IPS DF 19.7 (cell line): Measurements from ENCODE around the gene DNTT.
A peak's percentile ranks its signal among the peaks of the same experiment; 100 is the strongest.

ENCODE experiments used
- DNase-seq: peaks from one replicate; pipeline ENCODE4 v3.0.0-alpha.2; 2013; ENCODE audit warnings: low read depth, low spot score

DNTT gene

GRCh38 chr10:96342402-96342801 lies 38.2 kb downstream of the DNTT start:
- DNase-seq, result no peak

- DNase-seq, result no peak
Observed at GRCh38 chr10:96344178-96344577, 39.9 kb downstream of the DNTT start.

DNA sequence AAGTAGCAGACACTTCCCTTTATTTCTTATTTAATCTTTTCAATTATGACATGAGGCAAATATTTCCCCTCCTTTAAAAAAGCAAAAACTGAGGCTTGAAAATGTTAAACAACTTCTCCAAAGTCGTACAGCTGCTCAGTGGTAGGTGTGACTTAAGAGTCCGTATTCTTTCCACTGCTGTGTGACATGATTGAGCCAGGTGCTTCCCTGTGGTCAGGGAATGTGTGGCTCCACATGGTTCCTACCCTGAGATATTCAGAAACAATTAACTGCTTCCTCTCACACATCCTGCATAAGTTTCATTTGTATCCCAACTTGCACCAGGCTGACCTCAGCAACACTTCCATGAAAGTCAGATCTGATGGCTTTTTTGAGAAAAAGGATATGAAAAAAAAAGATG lies 41.0 kb downstream of the DNTT start:
- peak; percentile 85 for DNase-seq

DNA sequence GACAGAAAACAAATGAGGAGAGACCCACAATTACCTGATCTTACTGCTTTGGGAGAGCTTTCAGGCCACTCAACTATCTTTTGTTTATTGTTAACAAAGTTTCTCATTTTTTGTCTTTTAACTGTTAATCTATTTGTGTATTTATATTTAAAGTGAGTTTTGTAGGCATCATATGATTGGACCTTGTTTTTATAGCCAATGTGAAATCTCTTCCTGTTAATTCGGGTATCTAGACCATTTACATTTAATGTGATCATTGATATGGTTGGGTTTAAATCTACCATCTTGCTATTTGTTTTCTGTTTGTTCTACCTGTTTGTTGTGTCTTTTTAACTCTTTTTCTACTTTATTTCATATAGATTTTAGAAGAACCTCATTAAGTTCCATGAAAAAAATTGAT lies 42.1 kb downstream of the DNTT start:
- no peak for DNase-seq

GRCh38 chr10:96352027-96352426 lies 47.8 kb downstream of the DNTT start:
- no peak for DNase-seq

GRCh38 chr10:96352582-96352981 lies 48.3 kb downstream of the DNTT start:
- no peak for DNase-seq

DNA sequence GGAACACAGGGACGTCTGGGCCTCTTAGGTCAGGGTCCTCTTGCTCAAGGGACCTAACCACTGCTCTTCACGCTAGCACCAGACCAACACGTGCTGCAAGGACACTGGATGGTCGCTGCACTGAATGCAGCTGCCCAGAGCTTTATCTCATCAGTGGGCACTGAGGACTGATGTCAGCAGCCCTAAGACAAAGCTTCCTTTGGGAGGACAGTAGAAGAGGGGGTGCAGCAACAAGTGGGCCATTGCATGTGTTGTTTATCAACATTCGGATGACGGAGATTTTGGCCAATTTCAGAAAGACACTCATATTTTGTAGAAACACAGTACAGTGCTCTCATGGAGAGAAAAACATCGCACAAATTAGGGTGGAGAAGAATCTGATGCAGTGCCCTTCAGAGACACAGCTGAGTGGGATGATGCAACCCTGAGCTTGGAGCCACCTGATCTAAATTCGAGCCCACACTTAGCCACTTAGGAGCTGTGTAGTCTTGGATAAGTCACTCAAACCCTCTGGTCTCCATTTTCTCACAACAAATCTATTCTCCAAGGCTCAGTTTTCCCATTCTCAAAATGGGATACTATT lies 52.9 kb downstream of the DNTT start:
- DNase-seq, result no peak

DNA sequence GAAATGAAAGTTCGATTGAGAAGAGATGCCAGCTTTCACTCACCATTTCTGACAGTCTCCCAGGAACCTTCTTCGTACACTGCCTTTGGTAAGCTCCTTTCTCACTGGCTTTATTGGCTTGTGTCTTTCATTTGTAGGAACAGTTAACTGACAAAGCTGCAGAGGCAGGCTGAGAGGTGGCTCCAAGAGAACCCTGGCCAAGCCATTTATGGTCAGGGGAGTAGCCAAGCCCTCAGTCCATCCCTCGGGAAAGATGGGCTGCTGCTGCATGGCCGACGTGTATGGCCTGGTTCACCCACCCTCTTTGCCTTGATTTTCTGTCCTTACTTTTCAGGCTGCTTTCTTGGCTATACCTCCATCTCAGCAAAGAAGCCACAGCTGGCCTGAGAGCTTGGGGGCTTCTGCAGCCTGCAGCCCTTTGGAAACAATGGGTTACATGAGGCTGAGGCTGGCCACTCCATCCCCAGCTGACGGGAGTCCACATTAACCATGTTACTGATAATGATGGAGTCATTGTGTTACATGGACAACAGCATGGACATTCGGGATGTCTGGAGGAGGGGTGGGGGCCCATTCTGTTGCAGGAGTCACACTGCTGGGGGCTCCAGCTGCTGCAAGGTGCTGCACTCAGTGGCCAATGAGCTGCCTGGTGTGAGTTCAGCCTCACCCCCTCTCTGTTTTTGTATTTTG lies 54.8 kb downstream of the DNTT start, which contains the start of gene OPALIN:
Gene OPALIN (minus strand): TSS at position 152 of the 690 bp plus-strand sequence. CDS start 106 bp downstream, at position 46.
- no peak for DNase-seq

GRCh38 chr10:96359616-96360015 lies 55.4 kb downstream of the DNTT start:
- DNase-seq, result no peak

DNA sequence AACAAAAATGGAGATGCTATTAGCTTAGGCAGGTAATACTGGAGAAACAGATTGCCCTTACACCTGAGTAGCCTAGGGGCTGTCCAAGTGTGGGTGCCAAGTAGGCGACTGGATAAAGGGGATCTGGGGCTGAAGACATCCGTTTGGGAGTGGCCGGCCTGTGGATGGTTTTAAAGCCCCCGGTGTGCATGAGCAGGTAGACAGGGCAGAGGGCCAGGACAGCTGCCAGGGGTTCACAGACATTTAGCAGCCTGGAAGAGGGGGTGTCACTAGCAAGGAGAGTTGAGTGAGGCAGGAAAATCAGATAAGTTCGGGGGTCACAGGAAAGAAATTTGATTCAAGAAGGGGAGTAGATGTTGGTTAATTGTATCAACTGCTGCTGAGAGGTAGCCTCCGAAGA lies 56.1 kb downstream of the DNTT start:
- no peak for DNase-seq

DNA sequence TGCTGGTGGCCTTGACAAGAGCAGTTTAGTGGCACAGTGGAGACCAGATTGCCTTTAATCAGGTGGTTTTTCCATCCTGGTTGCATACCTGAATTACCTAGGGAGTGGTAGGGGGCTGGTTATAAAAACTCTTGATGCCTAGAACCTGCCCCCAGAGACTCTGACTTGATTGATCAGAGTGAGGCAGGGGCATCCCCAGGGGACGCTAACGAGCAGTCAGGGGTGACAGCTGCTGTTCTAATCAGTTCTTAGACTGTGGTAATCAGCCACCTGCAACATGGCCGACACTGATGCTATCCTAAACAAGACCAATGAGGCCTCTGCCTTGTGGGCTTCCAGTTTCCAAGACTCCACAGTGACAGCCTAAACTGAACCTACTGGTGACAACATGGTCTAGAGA lies 56.5 kb downstream of the DNTT start:
- no peak for DNase-seq

DNA sequence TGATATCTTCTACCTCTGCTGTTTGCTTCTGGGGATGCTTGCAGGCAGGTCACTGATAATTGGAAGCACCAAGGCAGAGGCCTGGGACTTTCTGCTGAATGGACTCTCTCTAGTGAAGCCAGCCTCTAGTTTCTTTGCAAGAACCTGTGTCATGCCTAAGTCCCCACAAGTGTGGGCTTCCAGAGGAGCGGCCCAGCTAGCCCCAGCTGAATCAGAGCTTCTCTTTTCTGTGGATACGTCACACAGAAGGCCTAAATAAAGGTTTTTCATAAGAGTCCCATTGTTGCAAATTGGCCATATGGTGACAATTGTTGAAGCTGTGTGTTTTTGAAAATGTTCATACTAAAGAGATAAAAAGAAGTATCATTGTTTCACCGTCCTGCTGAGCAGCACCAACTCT lies 61.3 kb downstream of the DNTT start:
- no peak for DNase-seq

GRCh38 chr10:96366508-96366907 lies 62.3 kb downstream of the DNTT start:
- DNase-seq, result no peak

DNA sequence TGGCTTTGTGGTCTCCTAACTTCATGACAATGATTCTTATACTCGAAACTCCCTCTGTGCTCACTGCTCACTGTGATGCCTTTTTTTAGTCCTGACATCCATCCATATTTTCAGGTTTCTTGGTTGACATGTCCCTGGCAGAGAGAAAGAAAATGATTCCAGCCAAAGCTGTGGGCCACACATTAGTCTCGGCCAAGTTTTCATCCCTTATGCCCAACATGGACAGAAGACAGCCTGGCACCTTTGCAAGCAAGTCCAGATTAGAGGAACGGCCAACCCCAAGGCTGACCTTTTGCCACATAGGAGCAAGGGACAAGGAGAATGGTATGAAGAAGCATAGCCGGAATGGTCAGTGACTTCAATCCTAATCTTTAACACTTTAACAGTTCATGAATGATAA lies 63.2 kb downstream of the DNTT start:
- DNase-seq, result no peak

DNA sequence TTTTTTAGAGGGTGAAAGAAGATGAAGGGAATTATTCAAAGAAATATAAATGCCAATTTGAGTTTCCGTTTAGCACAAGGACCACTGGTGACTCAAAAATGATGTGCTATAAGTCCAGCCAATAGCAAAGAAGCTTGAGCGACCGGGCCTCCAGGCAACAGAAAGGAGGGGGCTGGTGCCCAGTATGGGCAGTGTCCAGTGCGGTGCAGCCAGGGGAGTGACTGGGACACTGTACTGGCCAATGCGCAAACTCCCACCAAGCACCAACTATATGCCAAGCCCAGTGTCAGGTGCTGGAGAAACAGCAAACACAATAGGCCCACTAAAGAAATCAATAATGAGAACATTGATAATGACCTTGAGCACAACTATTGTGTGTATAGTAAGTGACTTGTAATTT lies 64.7 kb downstream of the DNTT start:
- DNase-seq, result no peak

DNA sequence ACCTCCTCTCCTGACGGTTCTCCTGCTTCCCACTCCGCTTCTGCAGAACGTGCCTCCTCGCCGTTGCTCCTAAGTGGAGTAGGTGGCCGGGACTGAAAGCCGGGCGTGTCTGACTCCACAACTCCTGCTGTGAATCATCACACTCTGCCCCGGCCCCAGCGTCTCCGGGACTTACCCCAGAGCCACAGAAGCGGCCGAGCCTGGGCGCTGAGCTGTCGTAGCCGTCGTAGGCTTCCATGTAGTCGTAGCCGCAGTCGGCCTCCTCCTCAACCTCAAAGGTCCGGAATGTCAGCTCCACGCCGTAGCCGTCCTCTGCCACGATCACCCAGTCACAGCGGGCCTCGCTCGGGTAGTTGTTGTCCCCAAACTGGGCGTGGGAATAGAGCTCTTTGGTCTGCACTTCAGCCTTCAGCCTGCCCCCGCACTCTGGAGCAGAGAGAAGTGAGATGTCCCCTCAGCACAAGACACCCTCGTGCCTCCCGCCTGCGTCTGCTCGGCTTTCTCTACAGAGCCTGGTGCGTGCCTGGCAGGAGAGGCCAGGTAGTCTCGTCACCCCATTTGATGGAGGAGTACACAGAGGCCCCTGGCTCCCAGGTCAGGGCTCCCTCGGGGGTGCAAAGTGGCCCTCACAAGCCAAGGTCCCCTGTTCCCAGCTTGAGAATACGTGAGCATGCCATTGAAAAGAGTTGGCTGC lies 65.8 kb downstream of the DNTT start:
- no peak for DNase-seq

GRCh38 chr10:96370584-96371157 lies 66.4 kb downstream of the DNTT start:
- peak; percentile 50 for DNase-seq

GRCh38 chr10:96371356-96371755 lies 67.1 kb downstream of the DNTT start:
- DNase-seq, result no peak

GRCh38 chr10:96374004-96374403 lies 69.8 kb downstream of the DNTT start:
- DNase-seq, result no peak

DNA sequence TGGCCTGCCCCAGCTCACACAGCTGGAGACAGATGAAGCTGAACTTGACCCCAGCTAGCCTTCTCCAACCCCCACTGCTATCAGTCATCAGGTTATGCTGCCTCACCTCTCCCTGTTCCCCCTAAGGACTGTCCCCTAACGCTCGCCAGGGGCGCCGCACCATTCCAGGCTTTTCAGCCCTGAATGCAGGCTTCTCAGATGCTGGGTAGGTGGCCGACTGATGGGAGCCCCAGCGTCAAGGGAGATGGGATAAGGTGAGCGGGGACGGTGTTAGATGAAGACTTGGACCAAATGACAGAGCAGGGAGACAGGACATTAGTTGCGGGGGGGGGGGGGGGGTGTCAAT lies 70.4 kb downstream of the DNTT start:
- no peak for DNase-seq

DNA sequence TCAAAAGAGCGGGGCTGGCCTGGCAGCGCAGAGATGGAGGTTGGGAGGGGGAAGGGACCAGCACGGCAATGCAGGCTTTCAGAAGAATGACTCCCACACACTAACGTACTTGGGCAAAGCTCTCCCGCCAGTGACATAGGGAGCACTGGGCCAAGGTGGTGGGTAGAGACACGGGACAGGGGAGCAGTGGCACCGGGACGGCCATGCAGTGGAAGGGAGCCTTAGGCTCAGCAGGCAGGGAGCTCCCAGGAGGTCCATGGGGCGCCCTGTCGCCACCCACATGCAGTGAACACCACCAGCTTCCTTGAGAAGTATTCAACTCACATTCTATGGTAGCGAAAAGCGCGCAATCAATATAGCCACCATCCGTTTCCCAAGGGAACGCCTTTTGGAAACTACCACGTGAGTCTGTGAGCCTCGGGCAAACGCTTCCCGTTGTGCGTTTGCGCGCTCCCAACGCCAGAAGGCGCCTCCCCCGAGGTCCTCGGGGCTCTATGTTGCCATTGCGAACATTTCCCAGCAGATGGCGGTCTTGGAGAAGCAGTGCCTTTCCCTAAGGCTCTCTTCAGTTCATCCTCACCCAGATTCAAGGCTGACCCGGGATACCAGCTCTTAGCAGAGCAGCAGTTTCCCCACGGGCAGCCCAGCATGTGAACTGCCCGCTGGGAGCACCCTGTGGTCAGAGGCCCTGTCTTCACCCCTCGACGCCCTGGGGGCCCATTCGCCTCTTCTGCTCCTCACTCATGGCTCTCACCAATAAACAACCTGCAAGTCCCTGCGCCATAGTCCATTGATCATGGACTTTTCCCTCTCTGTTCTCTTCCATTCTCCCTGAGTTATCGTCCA lies 71.0 kb downstream of the DNTT start:
- peak; percentile 64 for DNase-seq

GRCh38 chr10:96376483-96376882 lies 72.2 kb downstream of the DNTT start:
- no peak for DNase-seq
